Measurements from ENCODE around the gene URAD.
A peak's percentile ranks its signal among the peaks of the same experiment; 100 is the strongest.
"Not testable (repeated sequence)": the region's sequence is repeated elsewhere in the genome, so short reads cannot be mapped to it uniquely, and the experiment has no call there.

The URAD gene

GRCh38 chr13:27964206-27964605 is 24.3 kb downstream of the URAD start:
- not testable (repeated sequence) for H3K36me3 ChIP-seq (ENCODE audit: insufficient read depth, low read length); H3K79me2 ChIP-seq (ENCODE audit: control insufficient read depth, insufficient read depth, low read length, unreplicated experiment); H3K27ac ChIP-seq (ENCODE audit: low read depth, low read length); H3K4me3 ChIP-seq (ENCODE audit: low read depth, low read length); H2AFZ ChIP-seq (ENCODE audit: low read length, unreplicated experiment); H3K4me1 ChIP-seq (ENCODE audit: control insufficient read depth, insufficient read depth, low read length, unreplicated experiment)
- H3K27me3 ChIP-seq (ENCODE audit: insufficient read depth, low read length) = peaks cover 100% of the 10 kb centered on the region

GRCh38 chr13:27963491-27963890 is 25.0 kb downstream of the URAD start:
- Histone ChIP-seq H3K4me3 (ENCODE audit: low read depth, low read length) (no peak overlapping the region), H3K4me1 (ENCODE audit: control insufficient read depth, insufficient read depth, low read length, unreplicated experiment) (no peaks in the 10 kb centered on the region), H3K36me3 (ENCODE audit: insufficient read depth, low read length) (no peaks in the 10 kb centered on the region), H3K27me3 (ENCODE audit: insufficient read depth, low read length) (peaks cover 100% of the 10 kb centered on the region), H3K27ac (ENCODE audit: low read depth, low read length) (no peak overlapping the region), H3K79me2 (ENCODE audit: control insufficient read depth, insufficient read depth, low read length, unreplicated experiment) (no peaks in the 10 kb centered on the region), H2AFZ (ENCODE audit: low read length, unreplicated experiment) (no peak overlapping the region)

- H3K36me3 ChIP-seq (ENCODE audit: insufficient read depth, low read length) = no peaks in the 10 kb centered on the region
- no peaks in the 10 kb centered on the region for H3K4me1 ChIP-seq (ENCODE audit: control insufficient read depth, insufficient read depth, low read length, unreplicated experiment)
- H3K79me2 ChIP-seq (ENCODE audit: control insufficient read depth, insufficient read depth, low read length, unreplicated experiment) = no peaks in the 10 kb centered on the region
- no peak overlapping the region for H3K4me3 ChIP-seq (ENCODE audit: low read depth, low read length)
- H3K27me3 ChIP-seq (ENCODE audit: insufficient read depth, low read length) = peaks cover 100% of the 10 kb centered on the region
- H2AFZ ChIP-seq (ENCODE audit: low read length, unreplicated experiment) = no peak overlapping the region
- H3K27ac ChIP-seq (ENCODE audit: low read depth, low read length) = no peak overlapping the region
These were observed 25.5 kb downstream of the URAD start for GRCh38 chr13:27962982-27963381.

GRCh38 chr13:27962128-27962841 is 26.2 kb downstream of the URAD start:
- Histone ChIP-seq H3K36me3 (ENCODE audit: insufficient read depth, low read length) (no peaks in the 10 kb centered on the region), H2AFZ (ENCODE audit: low read length, unreplicated experiment) (no peak overlapping the region), H3K79me2 (ENCODE audit: control insufficient read depth, insufficient read depth, low read length, unreplicated experiment) (no peaks in the 10 kb centered on the region), H3K27ac (ENCODE audit: low read depth, low read length) (no peak overlapping the region), H3K4me1 (ENCODE audit: control insufficient read depth, insufficient read depth, low read length, unreplicated experiment) (no peaks in the 10 kb centered on the region), H3K4me3 (ENCODE audit: low read depth, low read length) (no peak overlapping the region), H3K27me3 (ENCODE audit: insufficient read depth, low read length) (peaks cover 98% of the 10 kb centered on the region)

- H3K27me3 ChIP-seq (ENCODE audit: insufficient read depth, low read length) = peaks cover 96% of the 10 kb centered on the region
- H3K36me3 ChIP-seq (ENCODE audit: insufficient read depth, low read length) = no peaks in the 10 kb centered on the region
- H3K79me2 ChIP-seq (ENCODE audit: control insufficient read depth, insufficient read depth, low read length, unreplicated experiment) = no peaks in the 10 kb centered on the region
- peak overlapping the region; percentile 55 for H3K4me3 ChIP-seq (ENCODE audit: low read depth, low read length)
- no peak overlapping the region for H3K27ac ChIP-seq (ENCODE audit: low read depth, low read length)
- H3K4me1 ChIP-seq (ENCODE audit: control insufficient read depth, insufficient read depth, low read length, unreplicated experiment) = no peaks in the 10 kb centered on the region
- H2AFZ ChIP-seq (ENCODE audit: low read length, unreplicated experiment) = no peak overlapping the region
These were observed 27.0 kb downstream of the URAD start for GRCh38 chr13:27961227-27962085.

- no peak overlapping the region for H2AFZ ChIP-seq (ENCODE audit: low read length, unreplicated experiment)
- H3K4me1 ChIP-seq (ENCODE audit: control insufficient read depth, insufficient read depth, low read length, unreplicated experiment) = no peaks in the 10 kb centered on the region
- H3K36me3 ChIP-seq (ENCODE audit: insufficient read depth, low read length) = no peaks in the 10 kb centered on the region
- no peaks in the 10 kb centered on the region for H3K79me2 ChIP-seq (ENCODE audit: control insufficient read depth, insufficient read depth, low read length, unreplicated experiment)
- peaks cover 96% of the 10 kb centered on the region for H3K27me3 ChIP-seq (ENCODE audit: insufficient read depth, low read length)
- H3K27ac ChIP-seq (ENCODE audit: low read depth, low read length) = no peak overlapping the region
- peak overlapping the region; percentile 55 for H3K4me3 ChIP-seq (ENCODE audit: low read depth, low read length)
These were observed 27.9 kb downstream of the URAD start for GRCh38 chr13:27960362-27961226.

GRCh38 chr13:27959976-27960361 is 28.5 kb downstream of the URAD start:
- H3K27me3 ChIP-seq (ENCODE audit: insufficient read depth, low read length) = peaks cover 96% of the 10 kb centered on the region
- H3K4me3 ChIP-seq (ENCODE audit: low read depth, low read length) = peak overlapping the region; percentile 55; the same call in 1 of the 2 replicates

GRCh38 chr13:27956576-27957300 is 31.8 kb downstream of the URAD start:
- Histone ChIP-seq H3K36me3 (ENCODE audit: insufficient read depth, low read length) (no peaks in the 10 kb centered on the region), H3K79me2 (ENCODE audit: control insufficient read depth, insufficient read depth, low read length, unreplicated experiment) (no peaks in the 10 kb centered on the region), H3K27me3 (ENCODE audit: insufficient read depth, low read length) (peaks cover 96% of the 10 kb centered on the region), H3K4me1 (ENCODE audit: control insufficient read depth, insufficient read depth, low read length, unreplicated experiment) (no peaks in the 10 kb centered on the region), H3K27ac (ENCODE audit: low read depth, low read length) (no peak overlapping the region), H2AFZ (ENCODE audit: low read length, unreplicated experiment) (no peak overlapping the region), H3K4me3 (ENCODE audit: low read depth, low read length) (no peak overlapping the region)

More at GRCh38 chr13:27959976-27960361, 28.5 kb downstream of the URAD start:
- H3K36me3 ChIP-seq (ENCODE audit: insufficient read depth, low read length) = no peaks in the 10 kb centered on the region
- no peak overlapping the region for H3K27ac ChIP-seq (ENCODE audit: low read depth, low read length)
- H3K4me1 ChIP-seq (ENCODE audit: control insufficient read depth, insufficient read depth, low read length, unreplicated experiment) = no peaks in the 10 kb centered on the region
- H3K79me2 ChIP-seq (ENCODE audit: control insufficient read depth, insufficient read depth, low read length, unreplicated experiment) = no peaks in the 10 kb centered on the region
- no peak overlapping the region for H2AFZ ChIP-seq (ENCODE audit: low read length, unreplicated experiment)

GRCh38 chr13:27955014-27955591 is 33.4 kb downstream of the URAD start:
- no peak overlapping the region for H3K4me3 ChIP-seq (ENCODE audit: low read depth, low read length)

More at GRCh38 chr13:27955014-27955591, 33.4 kb downstream of the URAD start:
- Histone ChIP-seq H2AFZ (ENCODE audit: low read length, unreplicated experiment) (no peak overlapping the region), H3K27ac (ENCODE audit: low read depth, low read length) (no peak overlapping the region), H3K4me1 (ENCODE audit: control insufficient read depth, insufficient read depth, low read length, unreplicated experiment) (no peaks in the 10 kb centered on the region), H3K27me3 (ENCODE audit: insufficient read depth, low read length) (peaks cover 88% of the 10 kb centered on the region), H3K79me2 (ENCODE audit: control insufficient read depth, insufficient read depth, low read length, unreplicated experiment) (no peaks in the 10 kb centered on the region), H3K36me3 (ENCODE audit: insufficient read depth, low read length) (no peaks in the 10 kb centered on the region)

All from ACC112 (cell line).